Calu3 (cell line): ENCODE results near the gene CHRD. TPM values are rescaled to one million over a fixed set of nuclear protein-coding genes. Genes with fewer than 3 reads are reported as not detected.

Experiments used
- BruUV-seq: library from RNA; stranded (reverse); fragments of 400-500 nt; replicated peaks from 2 replicates; lab custom pipeline; 2021; lab: Mats Ljungman, UMichigan
- CTCF ChIA-PET: fragments of 300-600 bp; sonication (Branson Sonifier 250); formaldehyde crosslinking; loops from one replicate; lab custom pipeline; 2022; ENCODE audit warnings: antibody characterized with exemption; lab: Charles Lee
- DNase-seq: peaks from one replicate; pipeline ENCODE4 v3.0.0; 2022
- H3K27ac Mint-ChIP-seq: one replicate; pipeline ENCODE4 v1.8.0; 2022; ENCODE audit warnings: mixed read lengths; ENCODE audit not compliant: unreplicated experiment
- H3K27me3 Mint-ChIP-seq: one replicate; pipeline ENCODE4 v1.8.0; 2022; ENCODE audit warnings: mixed read lengths; ENCODE audit not compliant: unreplicated experiment
- H3K36me3 Mint-ChIP-seq: one replicate; pipeline ENCODE4 v1.8.0; 2022; ENCODE audit warnings: mild to moderate bottlenecking, moderate library complexity, mixed read lengths; ENCODE audit not compliant: insufficient read depth, unreplicated experiment
- H3K4me1 Mint-ChIP-seq: one replicate; pipeline ENCODE4 v1.8.0; 2022; ENCODE audit warnings: mild to moderate bottlenecking, low read depth, mixed read lengths; ENCODE audit not compliant: unreplicated experiment
- H3K4me3 Mint-ChIP-seq: one replicate; pipeline ENCODE4 v1.8.0; 2022; ENCODE audit warnings: mild to moderate bottlenecking, low read depth, moderate library complexity, mixed read lengths; ENCODE audit not compliant: unreplicated experiment
- H3K9me3 Mint-ChIP-seq: one replicate; pipeline ENCODE4 v1.8.0; 2022; ENCODE audit warnings: low read depth, mixed read lengths; ENCODE audit not compliant: unreplicated experiment
- intact Hi-C: fragments of 100-400 bp; cut with micrococcal nuclease; formaldehyde crosslinking; loops from one replicate; pipeline ENCODE4 v1.10.0; 2022; ENCODE audit not compliant: unreplicated experiment
- total RNA-seq: library from RNA; stranded (reverse); gene quantifications from 2 replicates; pipeline ENCODE4 v1.2.3, GENCODE V29; 2022
- TF ChIP-seq, protein P1 (sequence below): fragments of 200-600 bp; IDR thresholded peaks from one replicate; pipeline ENCODE4 v1.8.0; 2022; ENCODE audit warnings: antibody characterized with exemption; ENCODE audit not compliant: unreplicated experiment

CHRD gene
- total RNA-seq, 1 experiment from 2014 or later, result not detected

DNA sequence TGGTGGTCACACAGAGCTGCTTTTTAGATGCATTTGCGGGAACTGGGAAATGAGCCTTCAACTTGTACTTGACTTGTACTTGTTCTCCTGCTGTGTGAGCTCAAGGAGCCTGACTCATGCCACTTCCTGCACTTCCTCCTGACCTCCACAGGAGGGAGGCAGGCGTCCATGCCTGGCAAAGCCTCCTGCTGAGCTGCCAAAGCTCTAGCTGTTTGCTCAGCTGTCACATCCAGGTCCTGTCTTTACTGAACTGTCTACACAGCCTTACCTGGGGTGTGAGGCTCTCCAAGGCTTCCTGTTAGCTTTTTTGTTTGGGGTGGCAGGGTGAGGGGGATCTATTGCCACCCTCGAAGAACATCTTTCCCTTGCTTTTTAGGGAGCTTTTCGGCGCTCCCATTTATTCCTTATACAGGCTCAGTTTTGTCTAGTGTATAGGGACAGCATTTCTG is 8.3 kb upstream of the CHRD start:
- no peak overlapping the region for H3K4me3 Mint-ChIP-seq
- peak; percentile 91 for DNase-seq
- CTCF ChIA-PET, result interaction anchor here (0.6 to 3.6 kb wide), 35 partner anchors 8 to 440 kb away, joined by 3 to 85 read pairs (median 5); partner anchors contain the start of genes EPHB3 and VPS8
- no TSS peak for BruUV-seq
- H3K27me3 Mint-ChIP-seq, result peaks cover 48% of the 10 kb centered on the region
- H3K36me3 Mint-ChIP-seq, result peaks cover 37% of the 10 kb centered on the region
- H3K9me3 Mint-ChIP-seq, result no peaks in the 10 kb centered on the region
- H3K27ac Mint-ChIP-seq, result peak overlapping the region; percentile 58
- H3K4me1 Mint-ChIP-seq, result peaks cover 7% of the 10 kb centered on the region
- intact Hi-C loops, result loop anchor here (1.0 to 10.0 kb wide), 4 partner anchors 97 to 406 kb away; no protein-coding TSS in a partner anchor
- TF ChIP-seq, protein P1, sequence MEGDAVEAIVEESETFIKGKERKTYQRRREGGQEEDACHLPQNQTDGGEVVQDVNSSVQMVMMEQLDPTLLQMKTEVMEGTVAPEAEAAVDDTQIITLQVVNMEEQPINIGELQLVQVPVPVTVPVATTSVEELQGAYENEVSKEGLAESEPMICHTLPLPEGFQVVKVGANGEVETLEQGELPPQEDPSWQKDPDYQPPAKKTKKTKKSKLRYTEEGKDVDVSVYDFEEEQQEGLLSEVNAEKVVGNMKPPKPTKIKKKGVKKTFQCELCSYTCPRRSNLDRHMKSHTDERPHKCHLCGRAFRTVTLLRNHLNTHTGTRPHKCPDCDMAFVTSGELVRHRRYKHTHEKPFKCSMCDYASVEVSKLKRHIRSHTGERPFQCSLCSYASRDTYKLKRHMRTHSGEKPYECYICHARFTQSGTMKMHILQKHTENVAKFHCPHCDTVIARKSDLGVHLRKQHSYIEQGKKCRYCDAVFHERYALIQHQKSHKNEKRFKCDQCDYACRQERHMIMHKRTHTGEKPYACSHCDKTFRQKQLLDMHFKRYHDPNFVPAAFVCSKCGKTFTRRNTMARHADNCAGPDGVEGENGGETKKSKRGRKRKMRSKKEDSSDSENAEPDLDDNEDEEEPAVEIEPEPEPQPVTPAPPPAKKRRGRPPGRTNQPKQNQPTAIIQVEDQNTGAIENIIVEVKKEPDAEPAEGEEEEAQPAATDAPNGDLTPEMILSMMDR, result peak; percentile 99

DNA sequence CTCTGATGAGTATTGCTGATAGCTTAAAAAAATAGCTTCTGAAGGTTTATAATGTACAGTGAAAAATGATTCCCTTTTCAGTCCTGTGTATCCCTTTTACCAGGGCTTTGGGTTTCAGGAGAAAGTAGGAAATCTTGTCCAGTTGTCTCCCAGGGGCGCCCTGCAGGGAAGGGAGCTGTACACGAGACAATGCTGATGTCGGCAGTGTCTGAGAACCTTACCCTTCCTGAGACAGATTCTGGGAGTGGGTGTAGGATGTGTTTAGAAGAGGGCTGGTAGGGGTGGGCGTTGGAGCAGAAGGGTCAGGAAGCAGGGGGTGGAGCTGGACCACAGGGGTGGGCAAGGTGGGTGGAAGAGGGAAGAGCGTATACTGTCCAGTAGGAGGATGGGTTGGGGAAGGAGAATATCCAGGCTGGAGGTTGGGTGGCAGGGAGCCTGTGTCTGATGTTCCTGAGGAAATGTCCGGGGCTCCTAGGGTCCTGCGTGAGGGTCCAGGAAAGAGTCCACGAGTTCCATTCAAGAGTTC is 7.5 kb upstream of the CHRD start:
- CTCF ChIA-PET, result interaction anchor here (1.2 to 3.6 kb wide), 15 partner anchors 10 to 440 kb away, joined by 3 to 85 read pairs (median 7); partner anchors contain the start of genes EPHB3 and VPS8

DNA sequence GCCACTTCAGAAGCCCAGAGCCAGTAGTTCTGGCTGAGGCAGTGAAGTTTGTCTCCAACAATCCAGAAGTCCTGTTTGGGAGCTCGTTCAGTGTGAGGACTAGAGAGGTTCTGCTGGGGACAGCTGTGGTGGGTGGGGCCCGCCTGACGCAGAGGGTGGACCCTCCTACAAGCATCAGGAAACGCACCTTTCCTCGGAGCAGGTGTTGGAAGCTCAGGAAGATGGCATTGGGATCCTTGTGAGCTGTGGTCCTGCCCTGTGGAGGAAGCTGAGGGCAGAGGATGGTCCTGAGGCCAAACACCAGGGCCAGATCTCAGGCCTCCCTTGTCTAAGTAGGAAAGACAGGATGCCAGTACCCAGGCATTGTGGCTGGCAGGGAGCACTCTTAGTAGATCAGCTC is 6.9 kb upstream of the CHRD start:
- CTCF ChIA-PET, result interaction anchor here (2.3 to 3.6 kb wide), 2 partner anchors 141 to 188 kb away, joined by 21 to 85 read pairs; partner anchors contain the start of gene EPHB3
- H3K4me3 Mint-ChIP-seq, result no peak overlapping the region
- BruUV-seq, result no TSS peak
- TF ChIP-seq, protein P1, result no peak
- peaks cover 24% of the 10 kb centered on the region for H3K36me3 Mint-ChIP-seq
- peaks cover 61% of the 10 kb centered on the region for H3K27me3 Mint-ChIP-seq
- H3K4me1 Mint-ChIP-seq, result peaks cover 7% of the 10 kb centered on the region
- no peak overlapping the region for H3K27ac Mint-ChIP-seq
- DNase-seq, result no peak
- no peaks in the 10 kb centered on the region for H3K9me3 Mint-ChIP-seq
- intact Hi-C loops, result loop anchor here (5.0 to 10.0 kb wide), 2 partner anchors 142 to 404 kb away; no protein-coding TSS in a partner anchor

More for the DNA sequence above, 7.5 kb upstream of the CHRD start:
- intact Hi-C loops, result loop anchor here (5.0 to 10.0 kb wide), 2 partner anchors 142 to 405 kb away; no protein-coding TSS in a partner anchor
- TF ChIP-seq, protein P1, result no peak
- Mint-ChIP-seq H3K27ac (no peak overlapping the region), H3K9me3 (no peaks in the 10 kb centered on the region), H3K4me1 (peaks cover 7% of the 10 kb centered on the region), H3K36me3 (peaks cover 30% of the 10 kb centered on the region), H3K4me3 (no peak overlapping the region), H3K27me3 (peaks cover 56% of the 10 kb centered on the region)
- no TSS peak for BruUV-seq
- DNase-seq, result no peak

DNA sequence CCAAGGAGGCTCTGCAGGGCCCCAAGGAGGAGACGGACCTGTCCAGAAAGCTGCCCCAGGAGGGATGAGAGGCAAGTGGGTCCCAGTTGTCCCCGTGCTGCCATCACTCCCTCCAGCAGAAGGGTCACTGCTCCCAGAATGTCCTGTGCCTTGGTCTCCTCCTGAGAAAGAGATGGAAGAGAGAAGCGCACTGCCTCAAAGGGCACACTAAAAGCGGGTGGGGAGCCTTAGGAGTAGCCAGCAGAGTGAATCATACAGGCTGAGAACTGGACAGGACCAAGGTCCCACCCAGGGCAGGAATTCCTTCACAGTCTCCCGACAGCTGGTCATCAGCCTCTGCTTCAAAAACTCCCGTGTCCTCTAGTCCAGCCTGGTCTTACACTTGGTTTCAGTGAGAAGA is 6.4 kb upstream of the CHRD start:
- CTCF ChIA-PET, result interaction anchor here (2.3 to 3.6 kb wide), 2 partner anchors 140 to 188 kb away, joined by 21 to 85 read pairs; partner anchors contain the start of gene EPHB3
- peaks cover 19% of the 10 kb centered on the region for H3K36me3 Mint-ChIP-seq
- peaks cover 66% of the 10 kb centered on the region for H3K27me3 Mint-ChIP-seq
- peaks cover 7% of the 10 kb centered on the region for H3K4me1 Mint-ChIP-seq
- no peak overlapping the region for H3K4me3 Mint-ChIP-seq
- H3K27ac Mint-ChIP-seq, result no peak overlapping the region
- H3K9me3 Mint-ChIP-seq, result no peaks in the 10 kb centered on the region
- intact Hi-C loops, result loop anchor here (5.0 to 10.0 kb wide), 2 partner anchors 141 to 404 kb away; no protein-coding TSS in a partner anchor
- no peak for DNase-seq
- no TSS peak for BruUV-seq
- TF ChIP-seq, protein P1, result no peak
